ENCODE measurements around the gene MYO16.
"Not testable (repeated sequence)": the region's sequence is repeated elsewhere in the genome, so short reads cannot be mapped to it uniquely, and the experiment has no call there.

The MYO16 gene

GRCh38 chr13:109074436-109074835 lies 445.0 kb downstream of the MYO16 start:
- no peaks in the 10 kb centered on the region for H3K9me3 Mint-ChIP-seq
- no peak for DNase-seq
- H3K36me3 Mint-ChIP-seq (ENCODE audit: low read depth) = no peaks in the 10 kb centered on the region
- H3K4me1 Mint-ChIP-seq = peaks cover 5% of the 10 kb centered on the region
- peaks cover 4% of the 10 kb centered on the region for H3K27me3 Mint-ChIP-seq (ENCODE audit: low read depth, poor library complexity)
- H3K4me3 Mint-ChIP-seq = no peak overlapping the region
- H3K27ac Mint-ChIP-seq = no peak overlapping the region
- no peak for TF ChIP-seq CTCF (IDR thresholded peaks at IDR 0.05)

- Mint-ChIP-seq H3K27me3 (ENCODE audit: low read depth, poor library complexity) (peaks cover 4% of the 10 kb centered on the region), H3K27ac (no peak overlapping the region), H3K4me1 (peaks cover 5% of the 10 kb centered on the region), H3K9me3 (no peaks in the 10 kb centered on the region), H3K36me3 (ENCODE audit: low read depth) (no peaks in the 10 kb centered on the region), H3K4me3 (no peak overlapping the region)
- TF ChIP-seq CTCF (IDR thresholded peaks at IDR 0.05) = no peak
- no peak for DNase-seq
Observed at GRCh38 chr13:109074853-109075252, 445.4 kb downstream of the MYO16 start.

- Mint-ChIP-seq H3K4me3 (no peak overlapping the region), H3K27me3 (ENCODE audit: low read depth, poor library complexity) (peaks cover 21% of the 10 kb centered on the region), H3K27ac (no peak overlapping the region), H3K4me1 (no peaks in the 10 kb centered on the region), H3K36me3 (ENCODE audit: low read depth) (no peaks in the 10 kb centered on the region), H3K9me3 (peaks cover 7% of the 10 kb centered on the region)
- no peak for DNase-seq
- no peak for TF ChIP-seq CTCF (IDR thresholded peaks at IDR 0.05)
Observed at GRCh38 chr13:109087916-109088623, 458.7 kb downstream of the MYO16 start.

GRCh38 chr13:109088624-109088917 lies 459.2 kb downstream of the MYO16 start:
- H3K27me3 Mint-ChIP-seq (ENCODE audit: low read depth, poor library complexity) = peaks cover 21% of the 10 kb centered on the region
- peaks cover 7% of the 10 kb centered on the region for H3K9me3 Mint-ChIP-seq
- no peak overlapping the region for H3K4me3 Mint-ChIP-seq
- H3K36me3 Mint-ChIP-seq (ENCODE audit: low read depth) = no peaks in the 10 kb centered on the region
- no peak for DNase-seq
- H3K27ac Mint-ChIP-seq = no peak overlapping the region
- H3K4me1 Mint-ChIP-seq = no peaks in the 10 kb centered on the region
- no peak for TF ChIP-seq CTCF (IDR thresholded peaks at IDR 0.05)

- Mint-ChIP-seq H3K27ac (no peak overlapping the region), H3K4me3 (no peak overlapping the region), H3K36me3 (ENCODE audit: low read depth) (no peaks in the 10 kb centered on the region), H3K27me3 (ENCODE audit: low read depth, poor library complexity) (peaks cover 16% of the 10 kb centered on the region), H3K9me3 (peaks cover 7% of the 10 kb centered on the region), H3K4me1 (peaks cover 8% of the 10 kb centered on the region)
- TF ChIP-seq CTCF (IDR thresholded peaks at IDR 0.05) = no peak
- no peak for DNase-seq
Observed at GRCh38 chr13:109090796-109091195, 461.4 kb downstream of the MYO16 start.

- Mint-ChIP-seq H3K4me3 (no peak overlapping the region), H3K27me3 (ENCODE audit: low read depth, poor library complexity) (peaks cover 16% of the 10 kb centered on the region), H3K4me1 (peaks cover 11% of the 10 kb centered on the region), H3K27ac (no peak overlapping the region), H3K9me3 (peaks cover 7% of the 10 kb centered on the region), H3K36me3 (ENCODE audit: low read depth) (no peaks in the 10 kb centered on the region)
- TF ChIP-seq CTCF (IDR thresholded peaks at IDR 0.05) = no peak
- DNase-seq = no peak
Observed at GRCh38 chr13:109091249-109091648, 461.8 kb downstream of the MYO16 start.

GRCh38 chr13:109092186-109092585 lies 462.8 kb downstream of the MYO16 start:
- peaks cover 16% of the 10 kb centered on the region for H3K27me3 Mint-ChIP-seq (ENCODE audit: low read depth, poor library complexity)
- not testable (repeated sequence) for DNase-seq

More at GRCh38 chr13:109092186-109092585, 462.8 kb downstream of the MYO16 start:
- not testable (repeated sequence) for H3K36me3 Mint-ChIP-seq (ENCODE audit: low read depth); H3K9me3 Mint-ChIP-seq; H3K4me3 Mint-ChIP-seq; H3K27ac Mint-ChIP-seq
- peaks cover 18% of the 10 kb centered on the region for H3K4me1 Mint-ChIP-seq

Measured in nephron progenitor cell (in vitro differentiated cells).